ENCODE data around the gene PPARA. TPM values are rescaled to one million over a fixed set of nuclear protein-coding genes. Genes with fewer than 3 reads are reported as not detected.

The PPARA gene
- total and polyA plus RNA-seq, 7 experiments from 2014 or later, result 3.7 to 21.6 (median 16.4) TPM

- no peak for ATAC-seq
- no peaks in the 10 kb centered on the region for H3K27me3 Mint-ChIP-seq
- H3K36me3 ChIP-seq (ENCODE audit: control insufficient read depth in 2 of 3, insufficient read depth in 3 of 3, low read length in 3 of 3), result no peaks in the 10 kb centered on the region
- H3K4me1 ChIP-seq (ENCODE audit: control insufficient read depth in 2 of 2, insufficient read depth in 2 of 2, low read length in 2 of 2), result peaks cover 6 to 10% of the 10 kb centered on the region in 2 donors
- H3K27ac ChIP-seq (ENCODE audit: low read depth, low read length), result no peak overlapping the region
- ChIA-PET POLR2A (no interaction called here), CTCF (interaction anchor here (0.6 to 0.7 kb wide), 2 partner anchors 89 to 154 kb away, joined by 3 to 4 read pairs; no protein-coding TSS in a partner anchor)
- intact Hi-C loops (cut with micrococcal nuclease), result no loop called here
- H3K9me3 Mint-ChIP-seq, result no peaks in the 10 kb centered on the region
- no peaks in the 10 kb centered on the region for H3K27me3 ChIP-seq (ENCODE audit: control insufficient read depth in 2 of 2, insufficient read depth in 2 of 2, low read length in 2 of 2)
- H3K27ac Mint-ChIP-seq, result no peak overlapping the region
- DNase-seq, result no peak
- peaks cover 0 to 33% (median 22%) of the 10 kb centered on the region in 5 donors for H3K36me3 Mint-ChIP-seq
- peaks cover 4 to 22% (median 17%) of the 10 kb centered on the region in 7 donors for H3K4me1 Mint-ChIP-seq
- no peak overlapping the region for H3K4me3 Mint-ChIP-seq
- no peaks in the 10 kb centered on the region for H3K9me3 ChIP-seq (ENCODE audit: control insufficient read depth in 2 of 3, low read length in 3 of 3)
- no peak overlapping the region for H3K4me3 ChIP-seq (ENCODE audit: low read length)
Measured at GRCh38 chr22:46156031-46156430, 5.7 kb downstream of the PPARA start.

GRCh38 chr22:46158283-46158682, 8.0 kb downstream of the PPARA start:
- Histone ChIP-seq H3K27me3 (ENCODE audit: control insufficient read depth in 2 of 2, insufficient read depth in 2 of 2, low read length in 2 of 2) (no peaks in the 10 kb centered on the region), H3K4me3 (ENCODE audit: low read length) (no peak overlapping the region), H3K36me3 (ENCODE audit: control insufficient read depth in 2 of 3, insufficient read depth in 3 of 3, low read length in 3 of 3) (no peaks in the 10 kb centered on the region), H3K4me1 (ENCODE audit: control insufficient read depth in 2 of 2, insufficient read depth in 2 of 2, low read length in 2 of 2) (no peaks in the 10 kb centered on the region), H3K27ac (ENCODE audit: low read depth, low read length) (no peak overlapping the region), H3K9me3 (ENCODE audit: control insufficient read depth in 2 of 3, low read length in 3 of 3) (no peaks in the 10 kb centered on the region)
- ATAC-seq, result no peak
- ChIA-PET CTCF (no interaction called here), POLR2A (no interaction called here)
- no peak overlapping the region for H3K4me3 Mint-ChIP-seq
- H3K36me3 Mint-ChIP-seq, result peaks cover 0 to 36% (median 23%) of the 10 kb centered on the region in 5 donors
- H3K27ac Mint-ChIP-seq, result peak overlapping the region in 1 of 9 donors; percentile 59
- no peaks in the 10 kb centered on the region for H3K9me3 Mint-ChIP-seq
- no peaks in the 10 kb centered on the region for H3K27me3 Mint-ChIP-seq
- no peak for DNase-seq
- peaks cover 0 to 12% (median 8%) of the 10 kb centered on the region in 7 donors for H3K4me1 Mint-ChIP-seq
- intact Hi-C loops (cut with micrococcal nuclease), result no loop called here

GRCh38 chr22:46159212-46159611, 8.9 kb downstream of the PPARA start:
- no peak for DNase-seq
- H3K27ac Mint-ChIP-seq, result peak overlapping the region in 1 of 9 donors; percentile 36
- H3K9me3 Mint-ChIP-seq, result no peaks in the 10 kb centered on the region
- no peak overlapping the region for H3K4me3 Mint-ChIP-seq
- H3K27me3 ChIP-seq (ENCODE audit: control insufficient read depth in 2 of 2, insufficient read depth in 2 of 2, low read length in 2 of 2), result no peaks in the 10 kb centered on the region
- peaks cover 0 to 12% (median 8%) of the 10 kb centered on the region in 7 donors for H3K4me1 Mint-ChIP-seq
- no peak overlapping the region for H3K4me3 ChIP-seq (ENCODE audit: low read length)
- ChIA-PET POLR2A (no interaction called here), CTCF (no interaction called here)
- no peaks in the 10 kb centered on the region for H3K4me1 ChIP-seq (ENCODE audit: control insufficient read depth in 2 of 2, insufficient read depth in 2 of 2, low read length in 2 of 2)
- peaks cover 0 to 36% (median 23%) of the 10 kb centered on the region in 5 donors for H3K36me3 Mint-ChIP-seq
- intact Hi-C loops (cut with micrococcal nuclease), result no loop called here
- H3K27me3 Mint-ChIP-seq, result no peaks in the 10 kb centered on the region
- no peak overlapping the region for H3K27ac ChIP-seq (ENCODE audit: low read depth, low read length)
- ATAC-seq, result no peak
- H3K36me3 ChIP-seq (ENCODE audit: control insufficient read depth in 2 of 3, insufficient read depth in 3 of 3, low read length in 3 of 3), result no peaks in the 10 kb centered on the region
- no peaks in the 10 kb centered on the region for H3K9me3 ChIP-seq (ENCODE audit: control insufficient read depth in 2 of 3, low read length in 3 of 3)

- H3K4me3 ChIP-seq (ENCODE audit: low read length), result no peak overlapping the region
- ChIA-PET POLR2A (no interaction called here), CTCF (no interaction called here)
- intact Hi-C loops (cut with micrococcal nuclease), result no loop called here
- H3K4me1 Mint-ChIP-seq, result peaks cover 0 to 11% (median 8%) of the 10 kb centered on the region in 7 donors
- DNase-seq, result no peak
- H3K4me1 ChIP-seq (ENCODE audit: control insufficient read depth in 2 of 2, insufficient read depth in 2 of 2, low read length in 2 of 2), result no peaks in the 10 kb centered on the region
- no peaks in the 10 kb centered on the region for H3K27me3 ChIP-seq (ENCODE audit: control insufficient read depth in 2 of 2, insufficient read depth in 2 of 2, low read length in 2 of 2)
- no peak overlapping the region for H3K4me3 Mint-ChIP-seq
- no peak overlapping the region for H3K27ac ChIP-seq (ENCODE audit: low read depth, low read length)
- no peak for ATAC-seq
- no peaks in the 10 kb centered on the region for H3K36me3 ChIP-seq (ENCODE audit: control insufficient read depth in 2 of 3, insufficient read depth in 3 of 3, low read length in 3 of 3)
- H3K9me3 Mint-ChIP-seq, result no peaks in the 10 kb centered on the region
- no peaks in the 10 kb centered on the region for H3K9me3 ChIP-seq (ENCODE audit: control insufficient read depth in 2 of 3, low read length in 3 of 3)
- peak overlapping the region in 1 of 9 donors; percentile 36 for H3K27ac Mint-ChIP-seq
- H3K36me3 Mint-ChIP-seq, result peaks cover 0 to 36% (median 23%) of the 10 kb centered on the region in 5 donors
- H3K27me3 Mint-ChIP-seq, result no peaks in the 10 kb centered on the region
Measured at GRCh38 chr22:46159777-46160176, 9.5 kb downstream of the PPARA start.

GRCh38 chr22:46162285-46162684, 12.0 kb downstream of the PPARA start:
- H3K27me3 ChIP-seq (ENCODE audit: control insufficient read depth in 2 of 2, insufficient read depth in 2 of 2, low read length in 2 of 2), result no peaks in the 10 kb centered on the region
- H3K27me3 Mint-ChIP-seq, result no peaks in the 10 kb centered on the region
- ChIA-PET CTCF (no interaction called here), POLR2A (no interaction called here)
- no peak overlapping the region for H3K4me3 Mint-ChIP-seq
- no peak for DNase-seq
- H3K4me3 ChIP-seq (ENCODE audit: low read length), result no peak overlapping the region
- intact Hi-C loops (cut with micrococcal nuclease), result no loop called here
- H3K4me1 ChIP-seq (ENCODE audit: control insufficient read depth in 2 of 2, insufficient read depth in 2 of 2, low read length in 2 of 2), result no peaks in the 10 kb centered on the region
- no peaks in the 10 kb centered on the region for H3K9me3 Mint-ChIP-seq
- ATAC-seq, result no peak
- no peaks in the 10 kb centered on the region for H3K36me3 ChIP-seq (ENCODE audit: control insufficient read depth in 2 of 3, insufficient read depth in 3 of 3, low read length in 3 of 3)
- no peak overlapping the region for H3K27ac ChIP-seq (ENCODE audit: low read depth, low read length)
- no peaks in the 10 kb centered on the region for H3K9me3 ChIP-seq (ENCODE audit: control insufficient read depth in 2 of 3, low read length in 3 of 3)
- no peak overlapping the region for H3K27ac Mint-ChIP-seq
- H3K36me3 Mint-ChIP-seq, result peaks cover 0 to 26% (median 18%) of the 10 kb centered on the region in 5 donors
- peaks cover 0 to 5% (median 0%) of the 10 kb centered on the region in 7 donors for H3K4me1 Mint-ChIP-seq

- H3K4me3 ChIP-seq (ENCODE audit: low read length), result no peak overlapping the region
- no peaks in the 10 kb centered on the region for H3K4me1 ChIP-seq (ENCODE audit: control insufficient read depth in 2 of 2, insufficient read depth in 2 of 2, low read length in 2 of 2)
- Mint-ChIP-seq H3K27ac (peak overlapping the region in 1 of 9 donors; percentile 41), H3K4me1 (peaks cover 0 to 4% (median 0%) of the 10 kb centered on the region in 7 donors), H3K27me3 (no peaks in the 10 kb centered on the region), H3K4me3 (no peak overlapping the region), H3K36me3 (peaks cover 0 to 21% (median 13%) of the 10 kb centered on the region in 5 donors), H3K9me3 (no peaks in the 10 kb centered on the region)
- no peak for DNase-seq
- ChIA-PET POLR2A (no interaction called here), CTCF (no interaction called here)
- intact Hi-C loops (cut with micrococcal nuclease), result no loop called here
- no peaks in the 10 kb centered on the region for H3K36me3 ChIP-seq (ENCODE audit: control insufficient read depth in 2 of 3, insufficient read depth in 3 of 3, low read length in 3 of 3)
- H3K27me3 ChIP-seq (ENCODE audit: control insufficient read depth in 2 of 2, insufficient read depth in 2 of 2, low read length in 2 of 2), result no peaks in the 10 kb centered on the region
- no peaks in the 10 kb centered on the region for H3K9me3 ChIP-seq (ENCODE audit: control insufficient read depth in 2 of 3, low read length in 3 of 3)
- no peak overlapping the region for H3K27ac ChIP-seq (ENCODE audit: low read depth, low read length)
- no peak for ATAC-seq
Measured at GRCh38 chr22:46162771-46163556, 12.6 kb downstream of the PPARA start.

GRCh38 chr22:46163557-46163888, 13.2 kb downstream of the PPARA start:
- CTCF ChIA-PET, result no interaction called here
- no peaks in the 10 kb centered on the region for H3K36me3 ChIP-seq (ENCODE audit: control insufficient read depth in 2 of 3, insufficient read depth in 3 of 3, low read length in 3 of 3)
- no peak overlapping the region for H3K4me3 Mint-ChIP-seq
- H3K4me3 ChIP-seq (ENCODE audit: low read length), result no peak overlapping the region
- H3K27ac ChIP-seq (ENCODE audit: low read depth, low read length), result no peak overlapping the region
- ATAC-seq, result no peak
- no peaks in the 10 kb centered on the region for H3K27me3 Mint-ChIP-seq
- peaks cover 0 to 4% (median 0%) of the 10 kb centered on the region in 7 donors for H3K4me1 Mint-ChIP-seq
- no peaks in the 10 kb centered on the region for H3K4me1 ChIP-seq (ENCODE audit: control insufficient read depth in 2 of 2, insufficient read depth in 2 of 2, low read length in 2 of 2)
- POLR2A ChIA-PET, result no interaction called here
- no peaks in the 10 kb centered on the region for H3K9me3 ChIP-seq (ENCODE audit: control insufficient read depth in 2 of 3, low read length in 3 of 3)
- H3K36me3 Mint-ChIP-seq, result peaks cover 0 to 16% (median 13%) of the 10 kb centered on the region in 5 donors
- intact Hi-C loops (cut with micrococcal nuclease), result no loop called here
- no peak for DNase-seq
- H3K27me3 ChIP-seq (ENCODE audit: control insufficient read depth in 2 of 2, insufficient read depth in 2 of 2, low read length in 2 of 2), result no peaks in the 10 kb centered on the region
- no peaks in the 10 kb centered on the region for H3K9me3 Mint-ChIP-seq
- no peak overlapping the region for H3K27ac Mint-ChIP-seq
